GM06990 (cell line): ENCODE measurements around the gene NUAK1.
A peak's percentile ranks its signal among the peaks of the same experiment; 100 is the strongest.

Source experiments
- DNase-seq: peaks from one replicate; pipeline ENCODE4 v3.0.0-alpha.2; 2011; ENCODE audit not compliant: insufficient read length; ENCODE audit errors: extremely low read depth
- H3K27me3 ChIP-seq: replicated peaks from 2 replicates; pipeline ENCODE4 v1.6.0; 2011; ENCODE audit warnings: low read length; ENCODE audit not compliant: control insufficient read depth, insufficient read depth
- H3K36me3 ChIP-seq: 2 replicates; pipeline ENCODE4 v1.5.1; 2011; ENCODE audit warnings: low read length; ENCODE audit not compliant: control insufficient read depth, insufficient read depth
- H3K4me3 ChIP-seq: replicated peaks from 2 replicates; pipeline ENCODE4 v1.5.1; 2011; ENCODE audit warnings: low read depth, mild to moderate bottlenecking, control low read depth, low read length
- CTCF ChIP-seq: IDR thresholded peaks from 2 replicates; pipeline ENCODE4 v1.5.1; 2011; ENCODE audit warnings: low read length, control low read depth, mild to moderate bottlenecking, inconsistent platforms; ENCODE audit not compliant: insufficient read depth, poor library complexity, severe bottlenecking

NUAK1 gene

GRCh38 chr12:106074706-106075392, 63.9 kb downstream of the NUAK1 start:
- DNase-seq: no peak
- no peak for TF ChIP-seq CTCF
- Histone ChIP-seq H3K27me3 (no peaks in the 10 kb centered on the region), H3K36me3 (no peaks in the 10 kb centered on the region), H3K4me3 (no peak overlapping the region)

- Histone ChIP-seq H3K27me3 (no peaks in the 10 kb centered on the region), H3K36me3 (no peaks in the 10 kb centered on the region), H3K4me3 (no peak overlapping the region)
- TF ChIP-seq CTCF: no peak
- DNase-seq: no peak
Observed at GRCh38 chr12:106074361-106074705, 64.4 kb downstream of the NUAK1 start.

DNA sequence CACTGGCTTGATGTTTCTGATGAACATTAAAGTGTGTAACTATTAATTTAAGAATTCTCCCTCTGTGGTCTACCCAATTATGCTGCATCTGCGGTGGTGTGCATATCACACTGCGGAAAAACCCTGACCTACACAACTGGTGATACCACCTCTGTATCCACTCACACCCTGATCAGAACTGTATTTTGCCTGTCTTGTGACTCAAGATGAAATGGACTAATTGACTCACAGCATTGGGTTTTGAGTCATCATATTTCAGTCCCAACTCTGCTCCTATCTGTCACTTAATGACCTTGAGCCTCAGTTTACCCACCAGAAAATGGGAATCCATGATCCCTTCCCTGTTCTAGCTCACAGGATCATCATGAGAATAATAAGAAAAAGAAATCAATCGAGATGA, 65.6 kb downstream of the NUAK1 start:
- H3K36me3 ChIP-seq: no peaks in the 10 kb centered on the region
- no peak overlapping the region for H3K4me3 ChIP-seq
- no peaks in the 10 kb centered on the region for H3K27me3 ChIP-seq
- TF ChIP-seq CTCF: no peak
- peak; percentile 41 for DNase-seq

GRCh38 chr12:106072751-106073150, 66.0 kb downstream of the NUAK1 start:
- DNase-seq: no peak
- no peak for TF ChIP-seq CTCF
- Histone ChIP-seq H3K4me3 (no peak overlapping the region), H3K27me3 (no peaks in the 10 kb centered on the region), H3K36me3 (no peaks in the 10 kb centered on the region)

GRCh38 chr12:106071686-106072085, 67.1 kb downstream of the NUAK1 start:
- no peak for TF ChIP-seq CTCF
- no peaks in the 10 kb centered on the region for H3K36me3 ChIP-seq
- no peaks in the 10 kb centered on the region for H3K27me3 ChIP-seq
- H3K4me3 ChIP-seq: no peak overlapping the region
- DNase-seq: no peak

GRCh38 chr12:106070611-106071010, 68.1 kb downstream of the NUAK1 start:
- no peaks in the 10 kb centered on the region for H3K27me3 ChIP-seq
- no peak overlapping the region for H3K4me3 ChIP-seq
- no peak for TF ChIP-seq CTCF
- H3K36me3 ChIP-seq: no peaks in the 10 kb centered on the region
- DNase-seq: no peak
